22Rv1 (cell line): ENCODE results near the gene KIRREL1.

ENCODE experiments used
- H3K27ac ChIP-seq: fragments of 450-650 bp; 2 replicates; pipeline ENCODE4 v1.5.1; 2017
- CTCF ChIP-seq: fragments of 450-650 bp; IDR thresholded peaks from 2 replicates; pipeline ENCODE4 v1.5.1; 2017; ENCODE audit warnings: mild to moderate bottlenecking
- ZFX ChIP-seq: fragments of 450-650 bp; IDR thresholded peaks from 2 replicates; pipeline ENCODE4 v1.6.1; 2017; ENCODE audit warnings: antibody characterized with exemption, borderline replicate concordance

KIRREL1 gene

GRCh38 chr1:158024737-158025136 lies 31.3 kb downstream of the KIRREL1 start:
- no peak overlapping the region for H3K27ac ChIP-seq
- TF ChIP-seq CTCF (no peak), ZFX (no peak)

- no peak overlapping the region for H3K27ac ChIP-seq
- TF ChIP-seq CTCF, result no peak
- TF ChIP-seq ZFX, result no peak
Measured at GRCh38 chr1:158025576-158026230, 32.3 kb downstream of the KIRREL1 start.

- no peak overlapping the region for H3K27ac ChIP-seq
- no peak for TF ChIP-seq CTCF
- no peak for TF ChIP-seq ZFX
Measured at GRCh38 chr1:158026651-158027050, 33.2 kb downstream of the KIRREL1 start.

- TF ChIP-seq CTCF (no peak), ZFX (no peak)
- no peak overlapping the region for H3K27ac ChIP-seq
Measured at GRCh38 chr1:158027508-158027907, 34.1 kb downstream of the KIRREL1 start.

- H3K27ac ChIP-seq, result no peak overlapping the region
- TF ChIP-seq CTCF (no peak), ZFX (no peak)
Measured at GRCh38 chr1:158028969-158029368, 35.5 kb downstream of the KIRREL1 start.

GRCh38 chr1:158035014-158035413 lies 41.6 kb downstream of the KIRREL1 start:
- TF ChIP-seq CTCF (no peak), ZFX (no peak)
- H3K27ac ChIP-seq, result no peak overlapping the region

GRCh38 chr1:158035976-158036583 lies 42.6 kb downstream of the KIRREL1 start:
- H3K27ac ChIP-seq, result no peak overlapping the region
- peak; percentile 90 for TF ChIP-seq CTCF
- TF ChIP-seq ZFX, result no peak
